Left kidney (tissue), 2 donors: ENCODE data around the gene MYCN. TPM values are rescaled to one million over a fixed set of nuclear protein-coding genes. Genes with fewer than 3 reads are reported as not detected.
A peak's percentile ranks its signal among the peaks of the same experiment; 100 is the strongest.

Source experiments
- DNase-seq: peaks from one replicate; pipeline ENCODE4 v3.0.0-alpha.2; 2013
- polyA plus RNA-seq: library from polyadenylated mRNA; unstranded; fragments of 120-200 nt; gene quantifications from one replicate; pipeline ENCODE4 v1.2.1, GENCODE V29; 2013; ENCODE audit not compliant: insufficient read length

The MYCN gene
- polyA plus RNA-seq, 1 donor = 34.9 TPM

DNA sequence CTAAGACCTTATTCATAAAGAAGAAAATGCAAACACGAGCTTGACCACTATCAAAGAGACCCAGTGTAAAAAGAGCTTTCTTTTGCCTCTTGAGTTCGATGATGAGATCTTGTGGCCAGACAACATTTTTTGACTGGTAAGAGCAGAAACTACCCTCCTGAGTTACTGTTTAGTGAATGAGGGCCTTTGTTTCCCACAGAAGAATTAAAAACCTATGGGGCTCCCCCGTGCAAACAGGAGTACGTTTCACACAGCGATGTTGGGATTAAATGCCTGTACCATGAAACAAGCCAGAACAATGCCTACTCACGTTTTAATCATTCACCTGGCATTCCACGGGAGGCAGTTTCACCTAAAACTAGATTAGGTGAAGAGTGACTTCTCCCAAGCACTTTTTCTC lies 36.0 kb downstream of the MYCN start:
- DNase-seq = no peak

DNA sequence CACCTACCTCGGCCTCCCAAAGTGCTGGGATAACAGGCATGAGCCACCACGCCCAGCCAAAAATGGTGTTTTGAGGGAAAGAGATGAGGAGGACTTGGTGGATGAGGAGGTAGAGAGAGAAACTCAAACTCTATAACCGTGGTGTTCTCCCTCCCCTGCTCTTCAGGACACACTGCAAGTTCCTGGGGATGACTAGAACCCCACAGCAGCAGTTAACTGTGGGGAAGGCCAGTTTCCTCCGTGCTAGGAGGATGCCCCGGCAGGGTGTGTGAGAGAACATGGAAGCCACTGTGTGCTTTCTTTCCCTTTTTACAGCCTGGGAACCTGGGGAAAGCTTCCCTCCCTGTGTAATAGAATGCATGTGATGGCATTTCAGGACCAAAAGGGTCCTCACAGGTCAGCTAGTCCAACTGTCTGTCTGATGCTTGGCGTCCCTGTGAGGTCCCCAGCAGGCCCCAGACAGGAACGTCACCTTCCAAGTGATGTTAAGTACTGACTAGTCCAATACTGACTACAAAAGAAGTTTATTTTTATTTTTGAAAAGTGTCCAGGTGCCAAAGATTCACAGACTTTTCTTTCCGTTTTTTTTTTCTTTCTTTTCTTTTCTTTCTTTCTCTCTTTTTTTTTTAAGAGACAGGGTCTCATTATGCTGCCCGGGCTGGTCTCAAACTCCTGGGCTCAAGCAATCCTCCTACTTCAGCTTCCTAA lies 38.9 kb downstream of the MYCN start:
- DNase-seq = no peak

DNA sequence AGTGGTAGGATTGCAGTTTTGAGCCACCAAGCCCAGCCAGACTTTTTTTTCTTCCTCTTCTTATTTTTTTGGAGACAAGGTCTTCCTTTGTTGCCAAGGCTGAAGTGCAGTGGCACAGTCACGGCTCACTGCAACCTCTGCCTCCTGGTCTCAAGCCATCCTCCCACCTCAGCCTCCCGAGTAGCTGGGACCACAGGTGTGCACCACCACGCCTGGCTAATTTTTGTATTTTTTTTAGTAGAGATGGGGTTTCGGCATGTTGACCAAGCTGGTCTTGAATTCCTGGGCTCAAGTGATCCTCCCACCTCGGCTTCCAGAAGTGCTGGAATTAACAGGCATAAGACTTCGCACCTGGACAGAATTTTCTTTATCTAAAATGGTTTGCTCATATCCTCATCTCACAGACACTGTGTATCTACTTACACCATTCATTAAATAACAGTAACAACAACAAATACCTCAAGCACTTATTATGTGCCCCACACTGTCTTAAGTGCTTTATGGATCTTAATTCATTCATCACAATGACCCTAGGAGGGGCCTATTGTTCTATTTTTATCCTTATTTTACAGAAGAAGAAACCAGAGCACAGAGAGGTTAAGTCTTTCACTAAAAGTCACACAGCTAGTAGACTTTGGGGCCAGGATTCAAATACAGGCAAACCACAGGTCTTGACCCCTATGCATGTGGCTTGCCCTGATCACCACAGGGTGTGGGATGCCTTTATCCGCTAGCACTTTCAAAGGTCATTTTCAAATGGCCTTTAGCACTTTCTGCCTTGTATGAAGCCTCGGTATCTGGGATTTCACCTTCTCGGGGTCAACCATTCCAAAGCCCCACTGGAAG lies 39.6 kb downstream of the MYCN start:
- no peak for DNase-seq

DNA sequence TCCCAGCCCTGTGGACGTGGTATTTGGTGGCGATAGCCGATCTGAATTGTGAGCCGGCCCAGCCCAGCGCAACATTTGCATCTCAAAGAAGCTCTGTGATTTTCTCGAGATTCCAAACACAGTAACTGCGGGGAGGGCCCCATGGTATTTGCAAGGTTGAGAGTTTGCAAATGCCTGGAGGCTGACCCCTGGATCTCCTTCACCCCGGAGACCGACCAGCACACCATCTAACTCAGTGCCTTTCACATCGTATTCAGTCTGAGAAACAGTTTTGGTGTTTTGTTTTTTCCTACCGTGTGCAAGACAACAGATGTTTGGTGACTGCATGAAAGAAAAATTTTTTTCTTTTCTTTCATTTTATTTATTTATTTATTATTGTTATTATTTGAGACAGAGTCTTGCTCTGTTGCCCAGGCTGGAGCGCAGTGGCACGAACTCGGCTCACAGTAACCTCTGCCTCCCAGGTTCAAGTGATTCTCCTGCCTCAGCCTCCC lies 40.3 kb downstream of the MYCN start:
- no peak for DNase-seq

DNA sequence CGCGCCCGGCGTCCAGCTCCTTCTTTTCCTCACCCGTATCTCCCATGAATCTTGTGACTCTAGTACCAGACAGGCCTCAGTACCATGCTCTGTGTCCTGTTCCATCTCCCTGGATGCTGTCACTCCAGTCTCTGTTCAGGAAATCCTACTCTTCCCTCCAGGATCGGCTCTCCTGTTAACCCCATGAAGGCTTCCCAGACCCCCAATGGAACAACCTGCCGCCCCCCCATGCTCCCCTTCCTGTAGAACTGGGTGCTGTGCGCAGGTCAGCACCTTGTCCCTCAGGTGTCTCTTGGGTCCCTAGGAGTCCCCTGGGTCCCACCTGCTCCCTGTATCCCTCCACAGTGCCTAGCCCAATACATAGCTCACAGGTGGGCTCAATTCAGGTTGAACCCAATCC lies 41.3 kb downstream of the MYCN start:
- DNase-seq = no peak

DNA sequence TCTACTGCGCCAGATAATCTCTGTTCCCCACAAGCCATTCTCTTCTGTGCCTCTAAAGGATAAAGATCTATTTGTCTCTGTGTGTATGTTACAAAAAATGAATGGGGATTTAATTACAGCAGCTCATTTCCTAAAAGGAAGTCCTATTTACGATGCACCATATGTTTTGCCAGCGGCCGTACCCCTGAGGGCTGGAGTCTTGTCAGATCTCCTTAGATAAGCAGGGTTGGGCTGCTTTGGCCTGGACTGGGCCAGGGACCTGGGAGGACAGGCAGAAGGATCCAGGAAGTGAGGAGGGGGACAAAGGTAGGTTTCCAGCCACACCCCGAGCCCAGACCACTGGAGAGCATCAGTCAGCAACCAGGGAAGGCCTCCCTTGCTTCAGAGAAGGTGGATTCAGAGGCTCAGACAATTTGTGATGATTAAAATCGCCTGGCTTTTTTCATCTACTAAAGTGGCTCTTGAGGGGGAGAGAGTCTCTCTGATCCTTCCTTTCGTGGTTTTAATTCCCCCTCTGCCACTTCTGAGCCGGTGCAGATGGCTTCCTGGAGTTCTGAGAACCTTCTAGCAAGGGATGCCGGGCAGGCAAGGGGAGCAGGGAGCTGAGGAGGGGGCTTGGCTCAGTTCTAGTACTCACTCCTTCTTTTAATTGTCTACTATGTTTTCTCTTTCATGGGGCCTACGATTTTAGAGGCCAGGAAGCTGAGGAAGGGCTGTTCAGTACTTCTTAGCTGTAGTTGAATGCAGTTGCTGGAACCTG lies 42.1 kb downstream of the MYCN start:
- no peak for DNase-seq

DNA sequence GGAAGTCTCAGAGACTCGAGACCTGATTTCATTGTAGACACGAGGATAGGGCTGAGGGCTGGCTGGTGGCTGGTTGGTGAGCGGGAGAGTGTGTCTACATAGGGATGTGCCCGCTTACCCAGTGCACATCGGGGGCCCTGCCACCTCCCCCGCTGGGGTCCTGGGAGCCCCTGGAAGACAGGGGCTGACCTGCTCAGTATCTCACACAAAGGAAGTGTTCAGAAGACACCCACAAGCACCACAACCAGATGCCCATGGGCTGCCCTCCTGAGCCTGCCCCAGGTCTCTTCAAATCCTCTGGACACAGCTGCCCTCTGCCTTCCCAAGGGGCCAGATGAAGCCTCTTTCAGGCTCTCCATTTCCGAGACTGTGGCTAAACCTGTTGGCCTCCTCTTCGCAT lies 43.1 kb downstream of the MYCN start:
- DNase-seq = no peak

DNA sequence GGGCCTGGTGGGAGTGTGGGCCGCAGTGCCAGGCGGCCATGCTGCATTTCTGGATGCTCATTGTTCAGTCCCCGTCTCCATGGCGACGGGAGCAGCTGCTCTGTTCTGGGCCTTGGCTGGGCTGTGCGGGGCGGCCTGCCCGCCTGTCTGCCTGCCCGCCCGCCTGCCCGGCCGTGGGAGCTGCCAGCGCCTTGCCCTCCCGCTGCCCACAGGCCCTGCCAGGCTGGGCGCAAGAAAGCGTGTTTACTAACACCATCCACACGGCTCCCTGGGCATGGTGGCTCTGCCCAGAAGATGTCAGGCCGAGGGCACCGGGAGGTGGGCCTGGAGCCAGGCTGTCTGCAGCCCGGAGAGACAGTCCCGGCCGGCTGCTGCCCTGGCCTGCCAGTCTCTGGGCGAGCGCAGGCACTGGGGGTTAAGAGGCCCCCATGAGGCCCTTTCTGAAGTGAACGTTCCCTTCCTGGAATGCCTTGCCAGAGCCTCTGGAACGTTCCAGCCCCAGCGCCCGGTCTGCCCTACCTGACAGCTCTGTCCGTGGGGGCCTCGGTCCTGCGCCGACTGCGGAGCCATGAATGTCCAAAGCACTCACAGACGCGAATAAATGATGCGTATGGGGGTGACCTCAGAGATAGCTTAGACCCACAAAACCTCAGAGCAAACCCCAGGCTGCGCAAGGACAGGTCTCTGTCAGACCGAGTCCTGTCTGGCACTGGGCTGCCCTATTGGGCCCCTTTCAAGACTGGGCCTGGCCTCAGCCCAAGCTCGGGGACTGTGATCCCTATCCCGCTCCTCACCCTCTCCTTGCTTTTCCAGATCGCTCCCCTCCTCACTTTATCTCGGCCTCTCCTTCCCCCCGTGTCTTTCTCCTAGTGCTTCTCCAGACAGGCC lies 44.3 kb downstream of the MYCN start:
- peak; percentile 58 for DNase-seq

DNA sequence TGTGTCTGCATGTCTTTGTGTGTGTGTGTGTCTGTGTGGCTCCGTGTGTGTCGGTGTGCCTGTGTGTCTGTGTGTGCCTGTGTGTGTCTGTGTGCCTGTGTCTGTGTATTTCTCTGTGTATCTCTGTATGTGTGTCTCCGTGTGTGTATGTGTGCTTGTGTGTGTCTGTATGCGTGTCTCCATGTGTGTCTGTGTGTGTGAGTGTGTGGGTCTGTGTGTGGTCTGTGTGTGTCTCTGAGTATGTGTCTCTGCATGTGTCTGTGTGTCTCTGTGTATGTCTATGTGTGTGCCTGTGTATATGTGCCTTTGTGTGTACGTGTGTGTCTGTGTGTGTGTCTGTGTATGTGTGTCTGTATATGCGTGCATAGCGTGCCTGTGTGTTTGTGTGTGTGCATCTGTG lies 45.2 kb downstream of the MYCN start:
- no peak for DNase-seq

DNA sequence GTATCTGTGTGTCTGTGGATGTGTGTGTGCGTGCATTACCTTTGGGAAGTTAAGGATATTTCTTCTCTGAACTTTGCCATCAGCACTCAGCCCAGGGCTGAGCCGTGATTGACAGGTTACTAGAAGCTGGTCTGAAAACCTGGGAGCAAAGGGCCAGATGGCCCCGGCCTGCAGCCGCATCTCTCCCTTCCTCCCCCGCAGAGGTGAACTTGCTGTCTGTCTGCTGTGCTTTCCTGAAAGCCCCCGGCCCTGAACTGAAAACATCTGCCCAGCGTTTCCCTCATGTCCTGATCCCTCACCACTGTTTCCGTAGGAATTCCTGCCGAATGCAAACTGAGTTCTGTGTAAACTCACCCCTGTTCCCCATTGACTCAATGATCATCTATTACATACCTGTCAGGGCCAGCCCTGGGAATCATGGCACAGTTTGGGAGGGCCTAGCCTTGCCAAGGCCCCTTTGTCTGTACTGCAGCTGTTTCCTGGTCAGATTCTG lies 45.8 kb downstream of the MYCN start:
- no peak for DNase-seq

DNA sequence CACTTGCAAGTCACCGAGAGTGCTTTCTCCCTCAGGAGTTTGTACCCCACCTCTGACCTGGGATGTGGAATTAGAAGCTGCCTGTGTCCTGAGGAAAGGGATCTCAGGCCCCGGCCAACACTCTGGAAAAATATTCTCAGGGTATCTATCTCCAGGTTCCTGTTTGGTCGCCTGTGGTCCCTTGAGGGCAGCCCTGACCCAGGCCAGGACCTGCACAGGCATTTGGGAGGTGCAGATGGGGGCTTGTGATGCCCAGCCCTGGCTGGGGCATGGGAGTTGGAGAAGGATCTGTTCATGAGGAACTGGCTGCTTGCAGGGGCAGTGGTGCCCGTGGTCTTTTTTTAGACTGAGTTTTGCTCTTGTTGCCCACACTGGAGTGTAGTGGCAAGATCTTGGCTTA lies 46.3 kb downstream of the MYCN start:
- no peak for DNase-seq

DNA sequence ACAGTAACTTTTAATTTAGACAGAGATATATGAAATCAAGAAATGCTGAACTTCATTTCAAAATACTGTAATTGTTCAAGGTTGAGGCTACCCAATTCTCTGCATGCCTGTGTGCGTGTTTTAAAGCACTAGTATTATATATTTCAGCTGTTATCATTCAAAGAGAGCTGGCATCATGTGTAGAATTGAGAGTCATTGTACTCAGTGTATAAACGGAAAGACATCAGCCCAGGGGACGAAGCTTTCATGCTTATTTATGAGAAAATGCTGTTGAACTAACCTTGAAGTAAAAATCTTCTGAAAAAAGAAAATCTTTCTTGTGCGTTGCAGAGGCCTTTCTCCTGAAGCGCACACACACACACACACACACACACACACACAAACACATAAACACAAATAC lies 48.4 kb downstream of the MYCN start:
- no peak for DNase-seq

DNA sequence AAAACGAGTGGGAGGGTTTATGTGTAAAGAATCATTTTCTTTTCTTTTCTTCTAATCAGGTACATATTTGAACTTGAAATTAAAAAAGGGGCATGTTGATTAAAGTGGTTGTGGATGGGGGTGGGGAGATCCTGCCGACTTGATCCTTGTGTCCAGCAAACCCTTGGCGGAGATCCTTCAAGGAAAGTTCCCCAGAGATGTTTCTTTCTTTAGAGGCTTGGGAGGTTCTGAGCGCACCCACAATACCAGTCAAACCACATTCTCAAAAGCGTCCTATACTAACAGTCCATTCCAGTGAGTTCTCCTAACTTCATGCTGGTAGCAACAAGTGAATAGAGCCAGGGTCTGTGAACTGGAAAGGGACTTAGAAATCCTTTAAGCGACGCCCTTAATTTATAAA lies 49.2 kb downstream of the MYCN start:
- no peak for DNase-seq

DNA sequence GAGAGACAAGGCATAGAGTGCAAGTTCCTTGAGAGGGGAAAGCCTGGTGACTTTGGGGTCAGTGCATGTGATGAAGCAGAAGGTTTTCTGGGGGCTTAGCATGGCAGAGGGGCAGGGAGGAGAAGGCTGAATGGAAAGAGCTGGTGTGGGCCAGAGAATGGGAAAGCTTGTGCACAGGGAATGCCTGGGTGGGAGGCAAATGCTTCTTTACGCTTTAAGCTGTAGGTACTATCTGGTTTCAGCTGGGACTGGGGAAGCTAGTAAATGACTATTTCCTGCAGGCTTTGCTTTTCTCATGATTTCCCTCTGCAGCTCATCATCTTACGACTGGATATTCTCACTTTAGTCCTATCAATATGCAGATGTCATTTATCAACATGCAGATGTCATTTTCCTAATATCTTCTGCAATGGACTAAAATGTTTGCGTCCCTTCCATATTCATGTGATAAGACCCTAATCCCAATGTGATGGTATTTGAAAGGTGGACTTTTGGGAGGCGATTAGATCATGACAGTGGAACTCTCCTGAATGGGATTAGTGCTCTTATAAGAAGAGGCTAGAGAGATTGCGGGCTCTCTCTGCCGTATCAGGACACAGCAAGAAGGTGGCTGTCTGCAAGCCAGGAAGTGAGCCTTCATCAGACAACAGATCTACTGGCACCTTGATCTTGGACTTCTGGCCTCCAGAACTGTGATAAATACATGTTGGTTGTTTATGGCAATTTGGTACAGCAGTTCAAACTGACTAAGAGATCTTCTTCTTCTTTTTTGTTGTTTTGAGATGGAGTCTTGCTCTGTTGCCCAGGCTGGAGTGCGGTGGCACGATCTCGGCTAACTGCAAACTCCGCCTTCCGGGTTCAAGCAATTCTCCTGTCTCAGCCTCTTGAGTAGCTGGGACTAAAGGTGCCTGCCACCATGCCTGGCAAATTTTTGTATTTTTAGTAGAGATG lies 50.1 kb downstream of the MYCN start:
- DNase-seq = no peak

DNA sequence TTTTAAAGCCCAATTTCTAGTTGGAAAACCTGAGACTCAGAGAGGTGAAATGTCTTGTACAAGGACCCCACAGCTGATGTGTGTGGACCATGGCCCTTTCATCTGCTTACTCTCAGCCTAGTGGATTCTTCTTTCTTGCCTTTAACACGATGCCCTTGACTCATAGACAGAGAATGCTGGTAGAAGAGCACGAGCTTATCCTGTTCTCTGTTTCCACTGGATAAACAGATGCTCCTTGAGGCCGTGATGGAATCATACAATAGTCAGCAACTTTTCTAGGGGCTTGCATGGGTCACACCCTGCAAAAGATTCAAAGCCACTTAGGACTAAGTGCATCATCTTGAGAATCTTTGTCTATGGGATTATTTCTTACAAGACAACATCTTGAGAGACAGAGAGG lies 50.9 kb downstream of the MYCN start:
- no peak for DNase-seq

DNA sequence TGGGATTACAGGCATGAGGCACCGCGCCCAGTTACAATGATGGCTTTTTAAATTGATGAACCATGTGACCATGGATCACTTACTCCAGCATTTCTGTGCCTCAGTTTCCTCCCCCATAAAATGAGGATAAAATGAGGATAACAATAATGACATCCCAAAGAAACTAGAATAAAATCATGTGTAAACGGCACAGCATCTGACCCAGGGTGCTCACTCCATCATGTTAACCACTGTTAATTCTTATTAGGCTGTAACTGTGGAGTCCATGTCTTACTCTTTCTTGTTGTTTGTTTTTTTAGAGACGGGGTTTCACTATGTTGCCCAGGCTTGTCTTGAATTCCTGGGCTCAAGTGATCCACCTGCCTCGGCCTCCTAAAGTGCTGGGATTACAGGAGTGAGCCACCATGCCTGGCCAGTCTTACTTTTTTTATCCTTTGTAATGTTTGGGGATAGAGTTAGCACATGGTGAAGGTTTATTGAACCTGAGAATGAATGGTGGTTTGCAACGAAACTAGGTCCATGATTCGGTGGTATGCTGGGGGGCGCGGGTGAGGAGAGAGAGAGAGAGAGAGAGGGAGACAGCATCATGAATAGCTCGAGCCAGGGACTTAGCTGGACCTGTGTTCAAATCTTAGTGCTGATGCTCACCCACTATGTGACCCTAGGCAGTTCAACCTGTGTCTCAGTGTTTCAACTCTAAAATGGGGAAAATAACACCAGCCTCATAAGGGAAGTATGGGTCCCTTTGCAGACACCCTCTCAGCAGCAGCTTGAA lies 52.3 kb downstream of the MYCN start:
- DNase-seq = no peak

DNA sequence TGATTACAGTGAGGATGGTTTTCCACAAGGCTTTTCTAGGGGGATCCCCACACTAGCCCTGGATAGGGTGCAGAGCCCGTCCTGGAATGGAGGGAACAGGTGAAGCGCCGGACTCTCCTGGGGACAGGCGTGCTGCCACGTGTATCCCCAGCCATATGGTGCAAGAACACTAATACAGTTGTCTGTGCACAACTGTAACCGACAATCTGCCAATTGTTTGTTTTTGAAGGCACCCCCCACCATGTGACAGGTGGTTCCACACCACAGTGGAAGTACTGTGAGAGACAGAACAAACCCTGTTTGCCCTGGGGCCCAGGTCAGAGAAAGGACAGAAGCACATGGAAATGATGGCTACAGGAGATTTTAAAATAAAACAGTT lies 52.9 kb downstream of the MYCN start:
- DNase-seq = no peak

DNA sequence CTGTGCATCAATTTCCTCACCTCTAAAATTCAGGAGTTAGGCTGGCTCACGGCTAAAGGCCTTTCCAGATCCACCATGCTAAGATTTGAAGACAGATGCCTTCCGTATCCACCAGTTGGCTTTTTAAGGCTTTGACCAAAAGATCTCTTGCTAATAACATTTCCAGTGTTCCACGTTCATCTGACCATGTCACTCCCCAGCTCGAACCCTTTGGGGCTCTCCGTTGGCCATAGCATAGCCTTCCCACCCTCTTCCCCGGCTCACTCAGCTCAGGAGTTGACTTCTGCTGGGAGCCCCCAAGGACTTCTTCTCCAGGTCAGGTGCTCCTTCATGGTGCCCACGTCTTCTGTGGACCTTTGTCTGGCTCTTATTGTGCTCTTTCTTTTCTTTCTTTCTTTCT lies 53.3 kb downstream of the MYCN start:
- DNase-seq = no peak

DNA sequence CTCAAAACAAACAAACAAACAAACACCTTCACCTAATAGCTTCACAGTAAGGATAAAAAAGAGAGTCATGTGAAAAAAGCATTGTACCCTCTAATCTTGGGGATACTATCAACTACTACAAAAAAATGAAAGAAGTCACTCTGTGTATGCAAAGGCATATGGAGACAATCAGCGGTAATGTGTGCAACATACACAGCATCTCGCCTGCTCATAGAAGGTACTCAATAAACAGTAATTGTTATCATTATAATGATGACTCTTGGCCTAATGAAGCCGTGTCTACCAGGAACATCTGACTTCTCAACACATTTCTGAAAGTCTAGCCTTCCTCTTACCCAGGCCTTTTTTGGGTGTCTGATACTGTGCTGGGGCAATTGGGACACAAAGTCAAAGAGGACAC lies 55.3 kb downstream of the MYCN start:
- no peak for DNase-seq
